Measurements from ENCODE around the gene SLC7A1.

Gene SLC7A1

GRCh38 chr13:29621841-29622240 is 26.4 kb upstream of the SLC7A1 start:
- H3K27me3 ChIP-seq (ENCODE audit: control insufficient read depth, low read length), result 0 out of 2 replicates have a peak, but pooled peaks cover 4% of the 10 kb centered on the region
- H3K36me3 ChIP-seq (ENCODE audit: control insufficient read depth, low read length), result no peaks in the 10 kb centered on the region
- no peaks in the 10 kb centered on the region for H3K79me2 ChIP-seq (ENCODE audit: control insufficient read depth, low read length)
- H3K9me2 ChIP-seq (replicated peaks; ENCODE audit: control insufficient read depth, low read length), result no peaks in the 10 kb centered on the region
- H3K4me2 ChIP-seq (ENCODE audit: low read length), result no peak overlapping the region
- no peak for TF ChIP-seq CTCF (IDR thresholded peaks at IDR 0.05; ENCODE audit: low read depth, low read length, poor library complexity, severe bottlenecking)
- TF ChIP-seq EZH2phosphoT487 (IDR thresholded peaks at IDR 0.05; ENCODE audit: borderline replicate concordance, low read length), result no peak
- H3K27ac ChIP-seq (ENCODE audit: low read depth, low read length), result no peak overlapping the region
- H3K4me3 ChIP-seq (ENCODE audit: low read length), result no peak overlapping the region
- H3K4me1 ChIP-seq (ENCODE audit: control insufficient read depth, low read length), result no peaks in the 10 kb centered on the region
- H3F3A ChIP-seq (ENCODE audit: control insufficient read depth, insufficient read depth), result no peaks in the 10 kb centered on the region
- no peaks in the 10 kb centered on the region for H4K20me1 ChIP-seq (ENCODE audit: control insufficient read depth, insufficient read depth, low read depth, low read length)
- H3K9me3 ChIP-seq (ENCODE audit: control insufficient read depth, insufficient read depth, low read length), result no peaks in the 10 kb centered on the region

DNA sequence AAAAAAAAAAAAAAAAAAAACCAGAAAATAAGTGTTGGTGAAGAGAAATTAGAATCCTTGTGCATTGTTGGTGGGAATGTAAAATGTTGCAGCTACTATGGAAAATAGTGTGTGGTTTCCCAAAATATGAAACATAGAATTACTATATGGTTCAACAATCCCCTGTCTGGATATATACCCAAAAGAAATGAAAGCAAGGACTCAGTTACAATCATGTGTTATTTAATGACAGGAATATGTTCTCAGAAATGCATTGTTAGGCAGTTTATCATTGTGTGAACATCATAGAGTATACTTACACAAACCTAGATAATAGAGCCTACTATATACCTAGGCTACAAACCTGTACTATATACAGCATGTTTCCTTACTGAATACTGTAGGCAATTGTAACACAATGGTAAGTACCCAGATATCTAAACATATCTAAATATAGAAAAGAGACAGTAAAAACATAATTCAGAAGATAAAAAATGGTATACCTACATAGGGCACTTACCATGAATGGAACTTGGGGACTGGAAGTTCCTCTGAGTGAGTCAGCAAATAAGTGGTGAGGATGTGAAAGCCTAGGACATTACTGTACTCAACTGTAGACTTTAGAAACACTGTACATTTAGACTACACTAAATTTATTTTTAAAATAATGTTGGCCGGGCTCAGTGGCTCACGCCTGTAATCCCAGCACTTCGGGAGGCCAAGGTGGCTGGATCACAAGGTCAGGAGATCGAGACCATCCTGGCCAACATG is 25.7 kb upstream of the SLC7A1 start:
- Histone ChIP-seq H3K9me2 (replicated peaks; ENCODE audit: control insufficient read depth, low read length) (no peaks in the 10 kb centered on the region), H3K4me2 (ENCODE audit: low read length) (no peak overlapping the region), H3K79me2 (ENCODE audit: control insufficient read depth, low read length) (no peaks in the 10 kb centered on the region), H3K27ac (ENCODE audit: low read depth, low read length) (no peak overlapping the region), H3K4me3 (ENCODE audit: low read length) (no peak overlapping the region), H4K20me1 (ENCODE audit: control insufficient read depth, insufficient read depth, low read depth, low read length) (no peaks in the 10 kb centered on the region), H3K36me3 (ENCODE audit: control insufficient read depth, low read length) (no peaks in the 10 kb centered on the region), H3K27me3 (ENCODE audit: control insufficient read depth, low read length) (peaks cover 4% of the 10 kb centered on the region; the same call in 1 of the 2 replicates), H3K9me3 (ENCODE audit: control insufficient read depth, insufficient read depth, low read length) (no peaks in the 10 kb centered on the region), H3K4me1 (ENCODE audit: control insufficient read depth, low read length) (no peaks in the 10 kb centered on the region), H3F3A (ENCODE audit: control insufficient read depth, insufficient read depth) (no peaks in the 10 kb centered on the region)
- no peak for TF ChIP-seq EZH2phosphoT487 (IDR thresholded peaks at IDR 0.05; ENCODE audit: borderline replicate concordance, low read length)

- H4K20me1 ChIP-seq (ENCODE audit: control insufficient read depth, insufficient read depth, low read depth, low read length), result no peaks in the 10 kb centered on the region
- no peaks in the 10 kb centered on the region for H3F3A ChIP-seq (ENCODE audit: control insufficient read depth, insufficient read depth)
- no peak overlapping the region for H3K4me2 ChIP-seq (ENCODE audit: low read length)
- H3K27ac ChIP-seq (ENCODE audit: low read depth, low read length), result no peak overlapping the region
- no peaks in the 10 kb centered on the region for H3K4me1 ChIP-seq (ENCODE audit: control insufficient read depth, low read length)
- no peaks in the 10 kb centered on the region for H3K9me3 ChIP-seq (ENCODE audit: control insufficient read depth, insufficient read depth, low read length)
- H3K9me2 ChIP-seq (replicated peaks; ENCODE audit: control insufficient read depth, low read length), result no peaks in the 10 kb centered on the region
- H3K27me3 ChIP-seq (ENCODE audit: control insufficient read depth, low read length), result peaks cover 10% of the 10 kb centered on the region; the same call in 1 of the 2 replicates
- TF ChIP-seq CTCF (IDR thresholded peaks at IDR 0.05; ENCODE audit: low read depth, low read length, poor library complexity, severe bottlenecking) (no peak), EZH2phosphoT487 (IDR thresholded peaks at IDR 0.05; ENCODE audit: borderline replicate concordance, low read length) (no peak)
- no peak overlapping the region for H3K4me3 ChIP-seq (ENCODE audit: low read length)
- no peaks in the 10 kb centered on the region for H3K79me2 ChIP-seq (ENCODE audit: control insufficient read depth, low read length)
- H3K36me3 ChIP-seq (ENCODE audit: control insufficient read depth, low read length), result no peaks in the 10 kb centered on the region
Observed at GRCh38 chr13:29619995-29620394, 24.5 kb upstream of the SLC7A1 start.

GRCh38 chr13:29613101-29613500 is 17.6 kb upstream of the SLC7A1 start:
- no peaks in the 10 kb centered on the region for H3K9me2 ChIP-seq (replicated peaks; ENCODE audit: control insufficient read depth, low read length)

More at GRCh38 chr13:29613101-29613500, 17.6 kb upstream of the SLC7A1 start:
- no peaks in the 10 kb centered on the region for H3K79me2 ChIP-seq (ENCODE audit: control insufficient read depth, low read length)
- H3K27ac ChIP-seq (ENCODE audit: low read depth, low read length), result no peak overlapping the region
- no peak overlapping the region for H3K4me2 ChIP-seq (ENCODE audit: low read length)
- no peaks in the 10 kb centered on the region for H3K36me3 ChIP-seq (ENCODE audit: control insufficient read depth, low read length)
- H3F3A ChIP-seq (ENCODE audit: control insufficient read depth, insufficient read depth), result no peaks in the 10 kb centered on the region
- TF ChIP-seq CTCF (IDR thresholded peaks at IDR 0.05; ENCODE audit: low read depth, low read length, poor library complexity, severe bottlenecking) (no peak), EZH2phosphoT487 (IDR thresholded peaks at IDR 0.05; ENCODE audit: borderline replicate concordance, low read length) (no peak)
- H3K9me3 ChIP-seq (ENCODE audit: control insufficient read depth, insufficient read depth, low read length), result no peaks in the 10 kb centered on the region
- no peaks in the 10 kb centered on the region for H3K4me1 ChIP-seq (ENCODE audit: control insufficient read depth, low read length)
- peaks cover 24% of the 10 kb centered on the region for H3K27me3 ChIP-seq (ENCODE audit: control insufficient read depth, low read length)
- no peaks in the 10 kb centered on the region for H4K20me1 ChIP-seq (ENCODE audit: control insufficient read depth, insufficient read depth, low read depth, low read length)
- H3K4me3 ChIP-seq (ENCODE audit: low read length), result no peak overlapping the region

All from DOHH2 (cell line).